Neural progenitor cell (in vitro differentiated cells): ENCODE data around the gene CHD5.

Source experiments
- CTCF ChIP-seq: fragments of 200-600 bp; sonication (generic); IDR thresholded peaks from 2 replicates; pipeline ENCODE4 v1.5.1; 2017; ENCODE audit warnings: antibody characterized with exemption, mild to moderate bottlenecking
- EZH2 ChIP-seq: fragments of 200-600 bp; sonication (generic); IDR thresholded peaks from 2 replicates; pipeline ENCODE4 v1.6.1; 2017; ENCODE audit warnings: antibody characterized with exemption, mild to moderate bottlenecking, moderate library complexity

GRCh38 chr1:6188466-6188865, 8.3 kb upstream of the CHD5 start:
- TF ChIP-seq CTCF, result no peak
- TF ChIP-seq EZH2, result no peak
